ENCODE data around the gene C4orf33. TPM values are rescaled to one million over a fixed set of nuclear protein-coding genes. Genes with fewer than 3 reads are reported as not detected.

Gene C4orf33
- total and polyA plus RNA-seq, 9 of the 15 experiments (the other 6 are each of a cell fraction or from before 2014, with no cell fraction given), result 16.7 to 42.0 (median 27.5) TPM

- no peak for DNase-seq (ENCODE audit: extremely low read depth in 1 of 4, low spot score in 3 of 4)
- Histone ChIP-seq H3K27me3 (ENCODE audit: control insufficient read depth in 2 of 2, insufficient read depth in 2 of 2, low read length in 2 of 2) (no peaks in the 10 kb centered on the region), H3K9ac (ENCODE audit: insufficient read depth in 1 of 2, low read depth in 2 of 2, low read length in 2 of 2) (no peak overlapping the region), H3K36me3 (ENCODE audit: control insufficient read depth, insufficient read depth, low read length) (peaks cover 9% of the 10 kb centered on the region), H3K9me3 (replicated peaks; ENCODE audit: control insufficient read depth, insufficient read depth, low read depth, low read length) (no peaks in the 10 kb centered on the region), H3K79me2 (ENCODE audit: control insufficient read depth, insufficient read depth, low read length) (no peaks in the 10 kb centered on the region), H3K4me2 (ENCODE audit: insufficient read depth, low read length) (no peak overlapping the region), H3K9me1 (ENCODE audit: control insufficient read depth, insufficient read depth, low read length) (no peaks in the 10 kb centered on the region), H3K4me1 (replicated peaks in 1 of 2; ENCODE audit: control insufficient read depth in 2 of 2, insufficient read depth in 2 of 2, low read length in 2 of 2) (no peaks in the 10 kb centered on the region), H3K4me3 (no peak overlapping the region), H3K27ac (ENCODE audit: extremely low read depth, low read depth, low read length) (no peak overlapping the region), H4K20me1 (replicated peaks; ENCODE audit: control insufficient read depth, insufficient read depth, low read length) (no peaks in the 10 kb centered on the region), H2AFZ (ENCODE audit: low read depth, low read length) (no peak overlapping the region)
- WGBS (ENCODE audit: insufficient coverage, low coverage, missing lambda C conversion rate), result 43% methylated on average over 3 of the region's 3 CpGs
- intact Hi-C loops (cut with micrococcal nuclease) (no loop called here), in situ Hi-C loops (cut with MboI) (no loop called here)
- TF ChIP-seq CCNT2 (IDR thresholded peaks at IDR 0.05; ENCODE audit: borderline replicate concordance, extremely low read depth, insufficient read length, low read depth, low read length) (no peak), ZNF699 (CRISPR knock-in tag; IDR thresholded peaks at IDR 0.05; ENCODE audit: insufficient replicate concordance) (no peak), FOSL1 (tag; conservative IDR thresholded peaks at IDR 0.05) (no peak), TSHZ1 (CRISPR knock-in tag; IDR thresholded peaks at IDR 0.05) (no peak), ZBTB7A (IDR thresholded peaks at IDR 0.05; ENCODE audit: borderline replicate concordance, control insufficient read depth, low read depth, low read length) (no peak), TRIM28 (IDR thresholded peaks at IDR 0.05) (no peak), HSF4 (CRISPR knock-in tag; IDR thresholded peaks at IDR 0.05; ENCODE audit: borderline replicate concordance) (no peak), RUNX1 (IDR thresholded peaks at IDR 0.05; ENCODE audit: low read depth) (no peak), ZNF133 (CRISPR knock-in tag; IDR thresholded peaks at IDR 0.05) (no peak), MBD1 (CRISPR knock-in tag; IDR thresholded peaks at IDR 0.05) (no peak), NFIX (CRISPR knock-in tag; IDR thresholded peaks at IDR 0.05; ENCODE audit: low read depth) (no peak), ZNF263 (CRISPR knock-in tag; IDR thresholded peaks at IDR 0.05; ENCODE audit: borderline replicate concordance) (no peak)
- no peak for ATAC-seq
- no peak for FAIRE-seq
- POLR2A ChIA-PET, result interaction anchor here (1.1 kb wide), 1 partner anchor 28 kb away, joined by 4 read pairs; no protein-coding TSS in a partner anchor
- CTCF ChIA-PET (ENCODE audit: low intra/inter-chr PET ratio), result no interaction called here
- no TSS peak for BruUV-seq (replicated peaks)
Observed at GRCh38 chr4:129110931-129111330, 15.0 kb downstream of the C4orf33 start.

Data from K562 (cell line).